Stimulated activated CD4-positive, alpha-beta T cell treated with anti-CD3 and anti-CD28 coated beads, Interleukin-4, amount 100 ng/mL, for 24 hours (primary cell): Measurements from ENCODE around the gene COL8A1.
"Not testable (repeated sequence)": the region's sequence is repeated elsewhere in the genome, so short reads cannot be mapped to it uniquely, and the experiment has no call there.

ENCODE experiments used
- DNase-seq: peaks from one replicate; pipeline ENCODE4 v3.0.0-alpha.2; 2020

COL8A1 gene

DNA sequence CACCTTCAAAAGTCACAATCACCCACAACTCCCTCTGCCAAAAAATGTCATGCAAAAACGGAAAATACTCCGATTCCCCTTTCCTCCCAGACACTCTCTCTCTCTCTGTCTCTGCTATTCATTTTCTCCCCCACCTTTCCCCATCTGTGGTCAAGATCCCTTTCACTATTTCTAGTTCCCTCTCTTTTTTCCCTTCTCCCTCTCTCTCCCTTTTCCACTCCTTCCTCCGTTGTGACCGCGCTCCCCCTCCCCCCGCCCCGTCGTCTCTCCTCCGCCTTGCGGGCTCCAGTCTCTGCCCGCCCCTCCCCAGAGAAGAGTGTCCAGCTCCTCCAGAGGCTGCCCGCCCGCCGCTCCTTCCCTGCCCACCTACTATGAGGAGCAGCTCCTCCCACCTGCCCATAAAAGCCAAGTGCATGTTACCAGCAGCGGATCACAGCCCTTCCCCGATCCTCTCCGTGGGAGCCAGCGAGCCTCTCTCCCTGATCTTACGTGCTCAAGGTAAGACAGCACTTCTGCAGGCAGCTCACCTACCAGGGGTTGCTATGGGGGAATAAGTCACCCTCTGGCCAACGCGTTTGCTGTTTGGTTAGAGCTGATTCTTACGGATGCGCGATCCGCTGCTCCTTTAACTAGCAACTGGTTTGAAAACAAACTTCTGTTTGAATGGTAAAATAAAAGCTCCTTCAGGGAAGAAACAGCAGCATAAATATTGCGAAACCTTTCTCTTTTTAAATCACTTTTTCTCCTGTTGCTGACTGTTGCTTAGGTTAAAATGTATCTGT is at the start of gene COL8A1:
TSS of gene COL8A1 (plus strand) at position 428 of the 782 bp plus-strand sequence. CDS start 152,089 bp downstream, outside the sequence.
- no peak for DNase-seq

GRCh38 chr3:99589168-99589567 is 49.2 kb upstream of the COL8A1 start:
- DNase-seq: not testable (repeated sequence)

GRCh38 chr3:99599894-99600293 is 38.5 kb upstream of the COL8A1 start:
- no peak for DNase-seq

DNA sequence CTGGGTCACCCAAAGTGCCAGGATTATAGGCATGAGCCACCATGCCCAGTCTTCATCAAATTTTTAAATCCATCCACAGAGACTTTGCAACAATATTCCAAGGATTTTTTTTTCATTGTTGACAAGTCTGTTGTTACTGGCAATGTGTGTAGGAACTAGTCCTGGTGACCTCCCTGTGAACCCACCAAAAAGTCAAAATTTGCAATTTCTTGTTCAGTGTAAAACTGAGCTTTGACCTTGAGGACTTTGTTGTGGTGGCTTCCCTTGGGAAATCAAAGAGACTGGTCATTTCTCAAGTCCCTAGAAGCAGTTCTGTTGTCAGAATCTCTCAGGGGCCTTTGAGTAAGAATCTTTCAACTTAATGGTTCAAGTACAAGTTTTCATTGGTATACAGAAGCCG is 36.9 kb upstream of the COL8A1 start:
- DNase-seq: no peak

DNA sequence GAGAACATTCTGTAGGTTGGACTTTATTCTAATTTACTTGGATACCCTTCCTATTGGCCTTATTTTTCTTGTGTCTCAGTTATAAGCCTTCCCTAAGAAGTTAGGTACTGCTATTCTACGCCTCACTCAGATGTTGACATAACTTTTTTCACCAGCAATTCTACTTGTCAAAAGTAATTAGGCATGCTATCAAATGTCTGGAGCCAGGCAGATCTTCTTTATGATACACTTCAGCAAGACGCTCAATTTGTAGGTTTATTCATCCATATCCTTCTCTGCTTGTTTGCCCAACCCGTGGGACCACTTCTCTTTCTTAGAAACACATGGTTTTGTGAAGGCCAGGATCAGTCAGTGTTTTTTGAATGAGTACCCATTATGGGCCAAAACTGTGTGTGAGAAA is 36.2 kb upstream of the COL8A1 start:
- no peak for DNase-seq

GRCh38 chr3:99607151-99607550 is 31.2 kb upstream of the COL8A1 start:
- no peak for DNase-seq

- DNase-seq: no peak
These were observed 23.6 kb upstream of the COL8A1 start for GRCh38 chr3:99614768-99615167.

GRCh38 chr3:99620077-99620767 is 18.2 kb upstream of the COL8A1 start:
- no peak for DNase-seq

DNA sequence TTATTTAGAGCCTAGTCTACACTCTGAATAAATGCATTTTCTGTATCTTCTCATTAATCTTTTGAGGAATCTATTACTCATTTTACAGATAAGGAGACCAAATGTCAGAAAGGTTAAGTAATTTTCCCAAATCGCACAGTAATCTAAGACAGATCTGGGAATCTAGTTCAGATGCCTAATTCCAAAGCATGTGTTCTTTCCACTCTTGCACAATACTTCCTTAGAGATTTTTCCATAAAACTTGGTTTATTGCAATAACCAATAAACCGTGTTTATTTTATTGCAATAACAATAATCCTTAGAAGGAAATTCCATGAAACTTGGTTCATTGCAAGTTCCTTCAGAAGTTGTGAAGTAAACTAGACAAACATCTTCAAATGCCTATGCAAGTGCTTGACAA is 17.4 kb upstream of the COL8A1 start:
- DNase-seq: no peak

- no peak for DNase-seq
These were observed 13.7 kb upstream of the COL8A1 start for GRCh38 chr3:99624496-99625236.

GRCh38 chr3:99625237-99625622 is 13.2 kb upstream of the COL8A1 start:
- DNase-seq: no peak

- DNase-seq: no peak
These were observed 12.6 kb upstream of the COL8A1 start for GRCh38 chr3:99625643-99626416.

DNA sequence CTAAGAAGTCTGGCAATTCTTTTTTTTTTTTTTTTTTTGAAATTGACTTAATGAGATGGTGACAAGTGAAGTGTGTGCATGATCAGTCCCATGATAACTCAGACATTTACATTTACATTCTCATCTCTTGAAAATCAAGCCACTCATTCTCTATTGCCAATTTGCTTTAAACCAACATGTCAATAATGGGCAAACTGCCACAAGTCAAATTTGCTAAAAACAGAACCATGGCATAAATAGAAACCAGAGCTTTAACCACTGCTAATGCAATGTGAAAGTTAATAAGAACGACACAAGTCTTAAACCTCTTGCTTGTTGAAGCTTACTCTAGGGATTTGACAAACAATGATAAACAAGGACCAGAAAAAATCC is 12.0 kb upstream of the COL8A1 start:
- no peak for DNase-seq

DNA sequence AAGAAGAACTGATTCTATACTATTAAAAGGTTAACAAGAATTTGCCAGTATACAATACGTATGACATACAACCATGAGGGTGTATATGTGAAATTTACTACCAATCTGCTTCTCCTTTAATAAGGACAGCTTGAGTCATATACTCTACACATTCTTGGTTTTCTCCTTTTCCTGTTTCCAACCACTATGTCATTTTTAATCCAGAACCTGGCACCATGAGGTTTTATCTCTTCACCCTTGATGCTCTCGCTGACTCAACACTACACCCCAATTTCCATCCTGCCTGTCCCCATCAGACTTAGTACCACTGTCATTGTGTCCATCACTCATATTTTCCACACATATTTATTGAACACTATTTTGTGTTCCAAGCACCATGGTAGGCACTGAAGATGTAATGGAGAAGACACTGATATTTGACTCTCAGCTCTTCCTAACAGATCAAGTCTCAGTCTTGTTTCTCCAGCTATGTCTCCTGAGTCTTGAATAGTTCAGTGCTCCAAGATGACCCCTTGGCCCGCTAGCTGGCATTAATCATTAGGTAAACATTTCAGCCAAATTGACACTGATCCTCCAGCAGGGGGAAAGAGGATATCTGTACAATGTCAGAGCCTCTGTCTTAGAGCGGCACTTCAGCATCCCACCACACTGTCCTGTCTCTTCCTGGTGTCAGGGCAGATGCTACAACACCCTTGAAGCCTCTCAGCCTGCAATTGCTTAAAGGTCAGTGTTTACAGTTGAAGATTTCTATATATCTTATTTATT is 11.2 kb upstream of the COL8A1 start:
- no peak for DNase-seq

GRCh38 chr3:99630815-99631214 is 7.6 kb upstream of the COL8A1 start:
- DNase-seq: no peak

DNA sequence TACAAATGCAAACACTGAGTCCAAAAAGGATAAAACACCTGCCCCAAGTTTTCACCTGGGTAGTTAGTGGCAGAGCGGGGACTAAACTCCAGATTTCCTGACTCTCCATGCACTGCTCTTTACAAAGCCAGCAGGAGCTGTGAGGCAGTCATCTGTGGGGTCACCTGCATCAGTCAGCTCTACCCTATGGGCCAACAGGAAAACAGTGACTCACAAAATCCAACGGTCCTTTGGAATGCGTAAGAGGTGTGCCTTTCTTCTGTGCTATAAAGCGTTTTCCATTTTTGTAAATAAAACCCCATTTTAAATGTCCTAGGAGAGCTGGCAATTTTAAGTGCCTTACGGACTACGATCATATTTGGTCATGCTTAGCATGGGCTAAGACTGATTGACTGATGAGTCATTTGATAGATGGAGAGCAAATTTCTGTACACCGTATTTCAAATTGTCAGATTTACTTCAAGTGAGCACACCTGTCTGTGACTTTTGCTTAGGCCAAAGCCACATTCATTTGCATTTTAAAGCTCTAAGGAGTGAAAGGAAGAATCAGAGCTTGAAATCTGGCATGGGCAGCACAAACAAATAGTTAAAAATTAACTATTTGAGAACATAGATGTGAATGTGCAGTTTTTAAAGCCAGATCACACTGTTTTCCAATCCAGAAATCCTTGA is 4.4 kb upstream of the COL8A1 start:
- no peak for DNase-seq

DNA sequence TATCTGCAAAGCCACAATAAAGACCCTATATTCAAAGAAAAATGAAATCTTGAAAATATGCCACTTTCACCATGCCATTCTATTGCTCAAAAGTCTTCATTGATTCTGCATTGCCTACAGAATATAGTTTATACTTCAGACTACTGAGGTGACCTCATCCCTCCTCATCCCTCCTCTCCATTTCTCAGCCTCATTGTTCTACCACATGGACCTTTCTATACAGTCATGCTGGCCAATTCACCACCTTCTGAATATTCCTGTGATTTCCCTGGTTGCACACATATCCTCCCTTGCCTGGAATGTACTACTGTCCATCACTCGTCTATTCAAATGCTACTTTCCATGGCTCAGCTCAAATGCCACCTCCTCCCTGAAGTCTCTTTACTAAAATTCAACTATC is 3.5 kb upstream of the COL8A1 start:
- DNase-seq: no peak

DNA sequence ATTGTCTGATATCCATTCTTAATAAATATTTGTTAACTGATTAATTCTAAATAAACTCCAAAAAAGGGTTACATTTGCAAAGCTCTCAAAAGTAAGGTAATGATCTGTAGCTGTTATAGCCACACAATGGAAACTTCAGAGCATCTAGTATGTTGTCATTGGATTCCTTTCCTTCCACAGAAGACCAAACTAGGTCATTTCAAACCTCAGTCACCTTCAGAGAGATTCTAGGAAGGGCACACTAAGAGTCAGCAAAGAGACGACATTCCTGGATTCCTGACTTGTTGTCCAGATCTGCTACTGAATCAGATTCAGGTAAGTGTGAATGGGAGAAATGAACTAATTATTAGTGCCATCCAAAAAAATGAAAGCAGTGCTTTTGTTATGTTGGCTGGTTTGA is 3.0 kb upstream of the COL8A1 start:
- no peak for DNase-seq

DNA sequence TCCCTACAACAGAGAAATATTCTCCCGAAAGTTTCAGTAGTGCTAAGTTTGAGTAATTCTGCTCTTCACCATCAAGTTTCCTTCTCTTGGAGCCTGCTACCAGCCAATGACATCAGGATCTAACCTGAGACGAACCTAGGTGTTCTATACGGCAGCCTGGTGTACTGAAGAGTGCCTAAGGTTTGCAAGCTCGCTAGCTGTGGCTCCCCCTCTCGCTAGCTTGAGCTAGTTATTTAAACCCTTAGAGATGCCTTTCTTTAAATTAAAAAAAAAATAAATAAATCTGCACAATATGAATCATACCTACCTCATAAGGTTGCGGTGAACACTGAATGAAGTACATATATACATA is 1.4 kb upstream of the COL8A1 start:
- no peak for DNase-seq

DNA sequence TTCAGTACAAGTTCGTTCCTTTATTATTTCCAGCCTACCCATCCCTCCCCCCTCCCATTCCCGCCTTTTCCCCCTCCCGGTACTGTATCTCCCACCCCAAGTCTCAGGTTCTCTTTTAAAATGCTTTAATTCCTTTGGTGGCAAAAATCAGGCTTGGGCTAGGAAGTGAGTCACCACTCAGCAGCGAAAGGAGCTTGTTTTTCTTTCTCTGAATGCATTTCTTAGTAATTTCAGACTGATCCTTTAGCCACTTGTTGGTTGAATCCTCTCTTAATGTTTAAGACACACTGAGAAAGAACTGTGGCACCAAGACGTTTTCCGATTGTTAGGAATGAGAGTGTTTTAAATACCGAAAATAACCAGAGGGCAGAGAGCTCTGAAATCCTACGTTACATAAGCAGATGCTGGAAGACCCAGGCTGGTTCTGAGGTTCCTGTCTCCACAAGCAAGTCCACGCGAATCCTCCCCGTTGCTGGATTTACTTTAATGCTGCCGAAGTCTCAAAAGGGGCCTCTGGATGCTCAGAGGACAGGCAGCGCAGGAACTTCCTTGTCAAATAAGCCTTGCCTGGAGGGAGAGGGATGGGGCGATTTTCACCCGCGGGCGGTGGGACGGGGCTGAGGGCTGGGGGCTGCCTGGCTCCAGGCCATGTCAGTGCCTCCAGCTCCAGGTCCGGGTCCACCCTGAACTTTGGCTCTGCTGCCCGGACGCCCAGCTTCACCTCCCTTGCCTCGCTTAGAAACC is 854 bp upstream of the COL8A1 start:
- no peak for DNase-seq

- no peak for DNase-seq
These were observed 1.2 kb downstream of the COL8A1 start for GRCh38 chr3:99639579-99639978.
